Activated gamma-delta T cell treated with anti-CD3 and anti-CD28 coated beads, Interleukin-2, amount 50 U/mL, for 16 hours (primary cell): ENCODE results near the gene SLC6A19.
A peak's percentile ranks its signal among the peaks of the same experiment; 100 is the strongest.

Experiments used
- DNase-seq: peaks from one replicate; pipeline ENCODE4 v3.0.0-alpha.2; 2020; ENCODE audit warnings: low read depth

Gene SLC6A19

GRCh38 chr5:1166370-1166769, 35.0 kb upstream of the SLC6A19 start:
- no peak for DNase-seq

GRCh38 chr5:1167361-1167727, 34.1 kb upstream of the SLC6A19 start:
- no peak for DNase-seq

DNA sequence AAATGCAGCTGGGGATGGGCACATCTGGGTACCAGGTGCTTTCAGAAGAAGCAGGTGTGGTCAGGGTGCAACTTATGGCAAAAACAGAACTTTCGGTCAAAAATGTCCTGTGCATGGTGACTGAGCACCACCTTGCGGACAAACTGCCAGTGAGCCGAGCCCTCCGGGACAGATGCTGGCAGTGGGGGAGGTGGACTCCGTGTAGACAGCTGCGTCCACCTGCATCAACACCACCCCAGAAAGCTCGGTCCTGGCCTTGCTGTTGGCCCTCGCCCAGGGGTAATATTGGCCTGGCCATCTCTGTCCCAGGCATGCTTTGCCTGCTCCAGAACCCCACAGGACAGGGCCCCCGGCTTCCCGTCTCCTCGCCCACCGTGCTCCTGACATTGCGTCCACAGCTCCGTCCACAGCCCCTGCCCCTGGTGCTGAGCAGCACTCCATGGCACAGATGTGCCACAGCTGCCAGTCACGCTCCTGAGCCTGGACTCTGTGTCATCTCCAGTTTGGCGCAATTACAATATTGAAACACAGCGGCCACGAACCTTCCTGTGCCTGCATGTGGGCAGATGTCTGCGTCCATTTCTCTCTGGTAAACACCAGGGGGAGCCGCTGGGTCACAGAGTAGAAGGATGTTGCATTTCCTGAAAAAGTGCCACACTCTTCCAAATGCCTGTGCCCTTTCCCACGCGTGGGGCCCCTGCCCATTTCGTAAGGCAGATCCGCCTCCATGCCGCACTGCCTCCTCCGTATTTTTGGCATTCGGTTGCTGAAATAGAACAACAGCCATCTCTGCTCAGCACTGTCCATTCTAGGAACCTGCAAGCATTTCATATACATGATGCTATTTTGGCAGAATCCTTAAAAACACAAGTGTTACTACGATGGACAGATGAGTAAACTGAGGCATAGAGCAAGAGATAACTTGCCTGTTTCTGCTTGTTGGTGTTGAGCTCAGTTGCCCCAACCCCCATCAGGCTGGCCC, 33.4 kb upstream of the SLC6A19 start:
- peak; percentile 48 for DNase-seq

DNA sequence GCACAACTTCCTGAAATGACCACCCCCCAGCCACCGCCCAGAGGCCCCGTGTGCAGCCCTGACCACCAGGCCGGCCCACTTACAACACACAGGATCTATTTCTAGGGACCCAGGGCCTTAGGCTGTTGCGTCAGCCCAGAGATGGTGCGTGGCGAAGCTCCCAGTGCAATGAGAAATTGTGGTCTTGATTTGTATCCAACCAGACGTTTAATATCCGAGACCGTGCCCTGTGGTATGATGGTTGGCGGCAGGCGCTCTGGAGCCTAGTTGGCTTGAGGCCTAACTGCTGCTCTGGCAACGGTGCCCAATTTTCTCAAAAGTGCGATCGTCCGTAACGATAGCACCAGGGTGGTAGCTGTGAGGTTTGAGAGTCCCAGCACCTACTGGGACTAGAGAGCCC, 32.6 kb upstream of the SLC6A19 start:
- DNase-seq = no peak

DNA sequence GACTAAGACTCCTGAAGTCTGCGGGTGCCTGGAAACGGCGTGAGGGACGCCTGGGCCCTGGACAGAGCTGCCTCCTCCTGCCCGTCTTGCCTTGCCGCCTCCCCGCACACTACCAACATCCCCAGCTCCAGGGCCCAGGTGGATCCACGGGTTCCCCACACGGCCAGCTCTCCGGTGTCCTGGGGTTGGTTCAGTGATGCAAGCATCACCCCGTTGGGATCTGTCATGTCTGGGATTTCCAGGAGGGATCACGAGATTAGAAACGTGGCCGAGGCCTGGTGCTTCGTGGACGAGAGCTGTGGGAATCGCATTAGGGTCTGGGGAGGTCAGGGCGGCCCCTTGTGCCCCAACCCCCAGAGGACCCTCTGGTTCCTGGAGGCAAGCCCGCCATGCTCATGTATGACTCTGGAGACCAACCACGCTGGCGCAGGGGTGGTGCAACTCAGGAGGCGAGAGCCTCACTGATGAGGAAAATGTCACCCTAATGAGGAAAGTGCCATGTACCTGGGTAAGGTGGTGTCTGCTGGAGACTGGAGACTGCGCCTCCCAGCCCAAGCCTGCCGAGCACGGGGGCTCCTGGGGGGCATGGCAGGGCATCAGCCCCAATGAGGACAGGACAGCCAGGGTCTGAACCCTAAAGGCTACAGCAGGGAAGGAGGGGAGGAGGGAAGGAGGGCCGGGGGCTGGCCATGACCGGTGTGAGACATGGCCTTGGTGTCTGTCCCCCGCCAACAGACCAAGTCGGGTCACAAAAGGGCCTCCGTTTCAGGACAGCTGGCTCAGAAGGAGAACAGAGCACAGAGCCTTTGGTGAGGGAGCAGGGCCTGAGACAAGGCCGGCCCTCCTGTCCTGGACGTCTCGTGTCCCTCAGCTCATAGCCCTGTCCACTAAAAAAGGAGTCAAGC, 31.9 kb upstream of the SLC6A19 start:
- no peak for DNase-seq

- no peak for DNase-seq
These were observed 30.0 kb upstream of the SLC6A19 start for GRCh38 chr5:1171340-1171941.

DNA sequence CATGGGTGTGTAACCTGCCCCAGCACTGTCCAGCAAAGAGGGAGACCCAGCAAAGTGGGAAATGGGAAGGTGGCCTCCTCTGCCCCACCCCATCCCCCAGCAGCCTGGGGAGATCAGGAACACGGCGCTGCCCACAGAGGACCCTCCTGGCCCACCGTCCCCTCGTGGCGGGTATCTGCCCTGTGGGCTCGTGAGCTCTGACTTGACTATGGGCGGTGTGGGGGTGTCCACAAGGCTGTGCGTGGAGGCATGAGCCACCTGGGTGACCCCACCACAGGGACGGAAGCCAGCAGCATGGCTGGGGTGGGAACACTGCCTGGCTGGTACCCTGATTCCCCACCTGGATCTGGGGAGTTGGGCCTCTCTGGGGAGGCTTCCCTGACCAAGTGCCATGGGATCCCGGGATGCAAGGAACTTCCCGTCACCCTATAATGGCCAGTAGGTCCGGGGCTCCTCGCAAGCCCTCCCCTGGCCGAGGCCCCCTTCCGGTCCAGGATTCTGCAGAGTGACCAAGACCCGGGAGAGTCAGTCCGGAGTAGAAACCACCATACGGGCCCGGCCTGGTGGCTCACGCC, 29.3 kb upstream of the SLC6A19 start:
- no peak for DNase-seq

GRCh38 chr5:1172670-1173404, 28.6 kb upstream of the SLC6A19 start:
- DNase-seq = no peak

DNA sequence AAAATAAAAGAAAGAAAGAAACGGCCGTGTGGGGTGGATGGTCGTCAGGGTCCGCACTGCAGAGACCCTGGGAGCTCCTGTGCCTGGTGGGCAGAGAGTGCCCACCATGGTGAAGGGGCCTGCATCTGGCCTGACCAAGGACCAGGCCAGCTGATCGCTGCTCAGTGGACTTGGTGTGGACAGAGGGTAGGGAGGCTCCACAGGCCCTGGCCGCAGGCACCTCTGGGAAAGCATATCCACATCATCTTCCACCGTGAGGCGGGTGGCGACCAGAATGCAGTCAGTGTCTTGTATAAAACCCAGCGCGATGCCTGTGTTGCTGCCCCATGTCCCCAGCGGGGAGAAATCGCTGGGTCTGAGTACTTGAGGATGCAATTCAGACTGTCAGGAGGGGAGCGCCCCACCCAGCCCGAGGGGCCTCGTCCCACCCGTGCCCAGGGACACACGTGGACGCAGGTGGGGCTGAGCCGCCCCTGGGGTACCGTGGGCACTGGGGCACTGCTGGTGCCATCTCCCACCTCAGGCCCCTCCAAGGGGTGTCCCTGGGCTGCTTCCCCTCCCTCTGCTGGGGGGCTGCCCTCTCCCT, 27.8 kb upstream of the SLC6A19 start:
- no peak for DNase-seq

GRCh38 chr5:1174122-1174936, 27.1 kb upstream of the SLC6A19 start:
- peak; percentile 27 for DNase-seq

DNA sequence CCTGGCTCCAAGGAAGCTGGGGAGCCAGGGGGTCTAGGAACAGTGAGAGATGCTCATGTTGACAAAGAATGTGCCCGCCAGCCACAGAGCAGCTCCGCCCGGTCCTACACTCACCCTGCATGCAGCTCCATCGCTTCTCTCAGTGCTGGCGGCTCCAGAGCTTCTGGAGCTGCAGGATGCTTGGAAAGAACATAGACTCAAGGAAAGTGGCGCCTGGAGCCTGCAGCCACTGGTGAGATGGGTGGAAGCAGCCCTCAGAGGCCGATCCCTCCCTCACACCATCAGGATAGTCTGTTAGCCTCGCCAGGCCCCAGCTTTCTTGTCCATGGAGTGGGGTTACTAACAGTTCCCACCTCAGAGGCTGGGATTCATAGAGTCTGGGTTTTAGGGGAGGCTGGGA, 26.4 kb upstream of the SLC6A19 start:
- no peak for DNase-seq

DNA sequence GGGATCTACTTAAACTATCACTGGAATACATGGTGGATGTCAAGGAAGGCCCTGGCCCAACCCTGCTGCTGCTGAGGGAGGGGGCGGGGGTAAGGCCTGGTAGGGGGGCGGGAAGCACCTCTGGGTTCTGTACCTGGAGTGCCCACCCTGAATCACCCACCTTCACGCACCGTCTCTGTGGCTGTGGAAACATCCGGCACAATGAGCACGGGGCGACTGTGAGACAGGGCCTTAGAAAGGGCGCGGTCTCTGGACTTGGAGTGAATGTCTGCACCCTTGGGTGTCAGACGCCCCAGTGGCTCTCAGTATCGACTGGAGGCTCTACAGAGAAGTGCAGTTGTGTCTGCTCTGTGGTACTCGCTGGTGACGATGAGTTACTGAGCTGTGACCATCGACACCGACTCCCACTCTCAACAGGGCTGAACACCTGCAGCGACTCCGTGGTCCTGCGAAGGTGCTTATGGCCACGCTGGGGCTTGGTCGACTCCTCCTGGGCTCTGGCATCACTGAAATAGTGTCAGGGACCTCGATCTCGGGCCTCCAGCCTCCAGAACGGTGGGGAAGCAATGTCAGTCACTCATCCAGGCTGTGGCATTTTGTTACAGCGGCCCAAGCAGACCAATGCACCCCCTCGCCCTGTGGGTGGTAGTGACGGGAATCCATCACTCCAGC, 25.5 kb upstream of the SLC6A19 start:
- no peak for DNase-seq

DNA sequence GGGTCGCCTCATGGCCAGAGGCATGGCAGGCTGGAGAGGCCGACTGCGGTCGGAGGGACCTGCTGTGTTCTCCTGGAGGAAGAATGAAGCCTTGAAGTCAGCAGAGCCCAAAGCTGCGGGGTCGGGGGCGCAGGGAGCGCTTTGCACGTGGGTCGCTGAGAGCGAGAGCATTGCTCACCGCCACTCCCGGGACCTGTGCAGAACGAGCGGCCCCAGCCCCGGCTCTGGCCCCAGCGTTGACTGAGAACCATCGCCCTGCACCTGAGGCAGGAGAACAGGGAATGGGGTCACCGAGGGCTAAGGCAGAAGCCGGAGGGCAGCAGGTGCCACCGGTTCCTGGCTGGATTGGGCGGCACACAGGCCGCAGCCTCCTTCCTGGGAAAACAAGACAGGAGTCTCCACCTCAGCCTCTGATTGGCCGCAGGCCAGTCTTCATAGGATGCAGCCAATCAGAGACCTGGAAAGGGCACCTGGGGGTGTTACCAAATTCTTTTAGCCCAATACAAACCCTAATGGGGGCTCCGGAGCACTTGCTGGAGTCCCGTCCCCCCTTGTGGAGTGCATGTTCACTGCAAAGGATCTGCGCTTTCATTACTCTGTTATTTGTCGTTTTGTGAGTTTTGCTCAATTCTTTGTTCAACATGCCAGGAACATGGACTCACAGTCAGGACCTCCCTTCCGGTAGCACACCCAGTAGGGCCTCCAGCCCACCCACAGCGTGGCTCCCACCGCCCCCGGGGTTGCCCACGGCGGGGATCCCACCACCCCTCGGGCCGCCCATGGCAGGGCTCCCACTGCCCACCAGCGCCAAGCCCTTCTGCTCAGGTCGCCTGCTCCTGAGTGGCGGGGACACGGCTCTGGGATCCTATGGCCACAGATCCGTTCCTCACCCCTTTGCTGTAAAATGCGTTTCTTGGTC, 24.7 kb upstream of the SLC6A19 start:
- no peak for DNase-seq

DNA sequence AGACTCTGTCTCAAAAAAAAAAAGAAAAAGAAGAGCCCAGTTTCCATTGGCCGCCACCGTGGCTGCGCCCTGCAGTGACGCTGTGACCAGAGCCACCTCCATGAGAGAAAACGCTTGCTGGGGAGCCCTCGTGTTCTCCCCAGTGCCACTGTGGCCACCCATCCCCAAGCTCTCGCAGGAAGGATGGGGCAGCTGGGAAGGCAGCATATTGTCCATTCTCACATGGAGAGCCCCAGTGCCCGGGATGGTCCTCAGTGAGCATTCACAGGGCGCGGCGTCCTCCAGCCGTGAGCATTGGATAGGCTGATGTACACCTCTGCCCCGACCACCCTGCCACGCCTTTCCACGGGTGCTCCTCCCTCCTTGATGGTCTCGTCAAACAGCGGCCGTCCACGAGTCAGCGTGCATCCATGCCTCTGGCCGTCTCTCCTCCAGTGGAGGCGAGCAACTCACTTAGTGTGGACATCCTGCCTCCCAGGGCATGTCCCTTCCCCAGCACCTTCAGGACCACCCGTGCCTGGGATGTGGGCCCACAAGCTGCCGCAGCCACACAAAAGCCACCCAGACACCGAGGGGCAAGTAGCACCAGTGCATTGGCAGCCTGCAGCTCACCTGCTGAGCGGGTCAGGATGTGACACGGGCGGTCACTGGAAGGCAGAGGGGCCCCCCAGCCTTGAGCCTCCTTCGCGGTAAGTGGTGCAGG, 23.4 kb upstream of the SLC6A19 start:
- no peak for DNase-seq

- DNase-seq = no peak
These were observed 22.6 kb upstream of the SLC6A19 start for GRCh38 chr5:1178529-1179382.

DNA sequence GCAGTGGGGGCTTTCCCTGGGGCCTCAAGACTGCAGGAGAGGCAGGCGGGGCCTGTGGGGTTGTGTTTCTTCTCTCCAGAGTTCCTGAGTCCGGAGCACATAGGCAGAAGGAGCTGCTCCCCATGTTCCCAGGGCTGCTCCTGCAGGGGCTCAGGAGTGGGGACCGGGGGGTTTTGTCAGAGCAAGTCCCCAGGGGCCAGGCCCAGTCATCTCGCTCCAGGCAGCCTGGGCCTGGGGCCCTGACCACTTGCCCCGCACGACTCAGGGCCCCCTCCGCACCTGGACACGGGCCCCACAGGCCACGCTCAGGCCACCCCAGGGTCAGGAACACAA, 22.0 kb upstream of the SLC6A19 start:
- DNase-seq = no peak

DNA sequence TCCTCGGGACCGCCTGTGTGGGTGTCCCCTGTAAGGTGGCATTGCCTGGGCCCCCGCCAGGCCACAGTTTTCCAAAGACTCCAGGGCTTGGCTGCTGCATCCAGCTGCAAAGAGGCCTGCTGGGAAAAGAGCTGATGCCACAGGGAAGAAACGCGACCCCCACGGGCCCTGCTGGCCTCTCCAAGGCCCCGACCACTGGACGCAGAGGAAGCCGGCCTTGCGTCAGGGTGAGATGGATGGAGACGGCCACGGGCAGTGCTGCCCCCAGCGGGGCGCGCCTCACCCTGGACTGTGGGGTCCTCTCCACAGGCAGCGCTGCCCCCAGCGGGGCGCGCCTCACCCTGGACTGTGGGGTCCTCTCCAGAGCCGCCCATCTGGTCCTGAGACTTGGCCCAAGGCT, 21.3 kb upstream of the SLC6A19 start:
- DNase-seq = no peak
